Mesendoderm (in vitro differentiated cells): ENCODE results near the gene MAT1A.

Source experiments
- DNase-seq: peaks from one replicate; pipeline ENCODE4 v3.0.0; 2013
- H2AK5ac ChIP-seq: 2 replicates; pipeline ENCODE4 v1.6.1; 2013; ENCODE audit warnings: low read length, inconsistent platforms
- H2BK120ac ChIP-seq: 2 replicates; pipeline ENCODE4 v1.6.1; 2013; ENCODE audit warnings: low read depth, mild to moderate bottlenecking, low read length, moderate library complexity, mixed read lengths
- H2BK15ac ChIP-seq: replicated peaks from 2 replicates; pipeline ENCODE4 v1.6.1; 2013; ENCODE audit warnings: low read depth, mild to moderate bottlenecking, moderate library complexity
- H2BK5ac ChIP-seq: 2 replicates; pipeline ENCODE4 v1.6.1; 2013; ENCODE audit warnings: low read length, inconsistent platforms
- H3K18ac ChIP-seq: 2 replicates; pipeline ENCODE4 v1.6.1; 2013; ENCODE audit warnings: mild to moderate bottlenecking, low read length, mixed read lengths
- H3K23ac ChIP-seq: one replicate; pipeline ENCODE4 v1.6.1; 2013; ENCODE audit warnings: low read length
- H3K27ac ChIP-seq: 2 replicates; pipeline ENCODE4 v1.5.1; 2013; ENCODE audit warnings: low read depth, mild to moderate bottlenecking, inconsistent platforms, low read length, moderate library complexity
- H3K27me3 ChIP-seq: 2 replicates; pipeline ENCODE4 v1.6.1; 2013; ENCODE audit warnings: low read length, control low read depth, mild to moderate bottlenecking, inconsistent platforms; ENCODE audit not compliant: insufficient read depth, poor library complexity
- H3K36me3 ChIP-seq: 2 replicates; pipeline ENCODE4 v1.6.1; 2013; ENCODE audit warnings: low read length, inconsistent platforms; ENCODE audit not compliant: control insufficient read depth, insufficient read depth
- H3K4ac ChIP-seq: one replicate; pipeline ENCODE4 v1.6.1; 2013; ENCODE audit warnings: low read depth, mild to moderate bottlenecking, low read length, moderate library complexity
- H3K4me1 ChIP-seq: 2 replicates; pipeline ENCODE4 v1.6.1; 2013; ENCODE audit warnings: low read depth, low read length, inconsistent platforms; ENCODE audit not compliant: control insufficient read depth
- H3K4me2 ChIP-seq: 2 replicates; pipeline ENCODE4 v1.6.1; 2013; ENCODE audit warnings: low read length
- H3K4me3 ChIP-seq: 2 replicates; pipeline ENCODE4 v1.5.1; 2013; ENCODE audit warnings: mild to moderate bottlenecking, low read length
- H3K56ac ChIP-seq: one replicate; pipeline ENCODE4 v1.6.1; 2013; ENCODE audit warnings: low read length
- H3K79me1 ChIP-seq: 2 replicates; pipeline ENCODE4 v1.6.1; 2013; ENCODE audit warnings: low read length, inconsistent platforms
- H3K79me2 ChIP-seq: 2 replicates; pipeline ENCODE4 v1.6.1; 2013; ENCODE audit warnings: mild to moderate bottlenecking, low read length; ENCODE audit not compliant: control insufficient read depth, insufficient read depth
- H3K9ac ChIP-seq: 2 replicates; pipeline ENCODE4 v1.6.1; 2013; ENCODE audit warnings: low read length, inconsistent platforms
- H4K5ac ChIP-seq: one replicate; pipeline ENCODE4 v1.6.1; 2013; ENCODE audit warnings: low read length
- H4K8ac ChIP-seq: one replicate; pipeline ENCODE4 v1.6.1; 2013; ENCODE audit warnings: low read depth, mild to moderate bottlenecking, control low read depth, low read length, moderate library complexity
- WGBS: extraction: QIAGEN DNeasy Blood & Tissue Kit; methylation state at CpG from one replicate; pipeline ENCODE4 v1.1.7; 2013; ENCODE audit warnings: low lambda C conversion rate, missing lambda C conversion rate; ENCODE audit not compliant: insufficient coverage; ENCODE audit errors: extremely low coverage; 5-methylcytosine and 5-hydroxymethylcytosine counted together

MAT1A gene

GRCh38 chr10:80281784-80282765 lies 7.4 kb downstream of the MAT1A start:
- no CpG with 5 or more reads among the region's 9 CpGs for WGBS
- Histone ChIP-seq H4K8ac (no peak overlapping the region), H3K18ac (no peak overlapping the region), H3K27ac (no peak overlapping the region), H3K79me1 (no peaks in the 10 kb centered on the region), H3K27me3 (no peaks in the 10 kb centered on the region), H3K4me3 (no peak overlapping the region), H3K9ac (no peak overlapping the region), H3K4me1 (no peaks in the 10 kb centered on the region), H4K5ac (no peak overlapping the region), H2BK5ac (no peak overlapping the region), H3K79me2 (no peaks in the 10 kb centered on the region), H2AK5ac (no peak overlapping the region), H3K4ac (no peak overlapping the region), H2BK15ac (no peak overlapping the region), H3K23ac (no peak overlapping the region), H3K36me3 (no peaks in the 10 kb centered on the region), H3K4me2 (no peak overlapping the region), H3K56ac (no peak overlapping the region), H2BK120ac (no peak overlapping the region)
- DNase-seq: no peak

GRCh38 chr10:80281292-80281691 lies 8.2 kb downstream of the MAT1A start:
- DNase-seq: no peak
- Histone ChIP-seq H3K27ac (no peak overlapping the region), H4K8ac (no peak overlapping the region), H4K5ac (no peak overlapping the region), H3K23ac (no peak overlapping the region), H2BK120ac (no peak overlapping the region), H2AK5ac (no peak overlapping the region), H3K4me2 (no peak overlapping the region), H3K36me3 (no peaks in the 10 kb centered on the region), H2BK15ac (no peak overlapping the region), H3K27me3 (no peaks in the 10 kb centered on the region), H3K4me3 (no peak overlapping the region), H3K79me1 (no peaks in the 10 kb centered on the region), H3K9ac (no peak overlapping the region), H3K4ac (no peak overlapping the region), H3K18ac (no peak overlapping the region), H2BK5ac (no peak overlapping the region), H3K56ac (no peak overlapping the region), H3K4me1 (no peaks in the 10 kb centered on the region), H3K79me2 (no peaks in the 10 kb centered on the region)
- WGBS: no CpG with 5 or more reads among the region's 6 CpGs

GRCh38 chr10:80280071-80280800 lies 9.2 kb downstream of the MAT1A start:
- Histone ChIP-seq H3K27me3 (no peaks in the 10 kb centered on the region), H3K18ac (no peak overlapping the region), H3K79me1 (no peaks in the 10 kb centered on the region), H3K79me2 (no peaks in the 10 kb centered on the region), H2AK5ac (no peak overlapping the region), H3K4ac (no peak overlapping the region), H4K5ac (no peak overlapping the region), H2BK5ac (no peak overlapping the region), H3K23ac (no peak overlapping the region), H3K4me1 (no peaks in the 10 kb centered on the region), H3K56ac (no peak overlapping the region), H2BK15ac (no peak overlapping the region), H3K4me2 (no peak overlapping the region), H3K9ac (no peak overlapping the region), H2BK120ac (no peak overlapping the region), H3K27ac (no peak overlapping the region), H3K4me3 (no peak overlapping the region), H3K36me3 (no peaks in the 10 kb centered on the region), H4K8ac (no peak overlapping the region)
- DNase-seq: no peak
- no CpG with 5 or more reads among the region's 23 CpGs for WGBS

- H3K27me3 ChIP-seq: no peaks in the 10 kb centered on the region
- H3K18ac ChIP-seq: no peak overlapping the region
- H2BK120ac ChIP-seq: no peak overlapping the region
- H3K79me1 ChIP-seq: no peaks in the 10 kb centered on the region
- no peaks in the 10 kb centered on the region for H3K79me2 ChIP-seq
- H4K5ac ChIP-seq: no peak overlapping the region
- H3K4me1 ChIP-seq: no peaks in the 10 kb centered on the region
- H3K36me3 ChIP-seq: no peaks in the 10 kb centered on the region
- no peak overlapping the region for H3K56ac ChIP-seq
- no peak overlapping the region for H3K27ac ChIP-seq
- no peak overlapping the region for H3K23ac ChIP-seq
- no peak overlapping the region for H3K9ac ChIP-seq
- no peak overlapping the region for H2BK5ac ChIP-seq
- no peak overlapping the region for H3K4me3 ChIP-seq
- H4K8ac ChIP-seq: no peak overlapping the region
- H3K4ac ChIP-seq: no peak overlapping the region
- no peak overlapping the region for H3K4me2 ChIP-seq
- no CpG with 5 or more reads among the region's 5 CpGs for WGBS
- no peak for DNase-seq
- H2BK15ac ChIP-seq: no peak overlapping the region
- H2AK5ac ChIP-seq: no peak overlapping the region
These were observed 10.3 kb downstream of the MAT1A start for GRCh38 chr10:80279146-80279545.

- no peak overlapping the region for H3K23ac ChIP-seq
- WGBS: no CpG with 5 or more reads among the region's 5 CpGs
- H3K79me2 ChIP-seq: no peaks in the 10 kb centered on the region
- no peaks in the 10 kb centered on the region for H3K4me1 ChIP-seq
- no peak for DNase-seq
- H2BK15ac ChIP-seq: no peak overlapping the region
- no peak overlapping the region for H2BK120ac ChIP-seq
- H3K4me2 ChIP-seq: no peak overlapping the region
- H4K8ac ChIP-seq: no peak overlapping the region
- no peaks in the 10 kb centered on the region for H3K36me3 ChIP-seq
- no peak overlapping the region for H3K27ac ChIP-seq
- H2BK5ac ChIP-seq: no peak overlapping the region
- no peak overlapping the region for H3K56ac ChIP-seq
- H3K4me3 ChIP-seq: no peak overlapping the region
- no peaks in the 10 kb centered on the region for H3K79me1 ChIP-seq
- no peak overlapping the region for H2AK5ac ChIP-seq
- no peak overlapping the region for H4K5ac ChIP-seq
- no peak overlapping the region for H3K18ac ChIP-seq
- no peaks in the 10 kb centered on the region for H3K27me3 ChIP-seq
- no peak overlapping the region for H3K9ac ChIP-seq
- no peak overlapping the region for H3K4ac ChIP-seq
These were observed 11.0 kb downstream of the MAT1A start for GRCh38 chr10:80278480-80278879.
